Hepatocyte (in vitro differentiated cells): Measurements from ENCODE around the gene BAZ2B. TPM values are rescaled to one million over a fixed set of nuclear protein-coding genes. Genes with fewer than 3 reads are reported as not detected.

Source experiments
- DNase-seq: peaks from one replicate; pipeline ENCODE4 v3.0.0-alpha.2; 2016; ENCODE audit warnings: low spot score
- H2AFZ ChIP-seq: fragments of 200-600 bp; sonication (generic); 2 replicates; pipeline ENCODE4 v1.6.0; 2016; ENCODE audit warnings: antibody characterized with exemption, mild to moderate bottlenecking
- H3K27ac ChIP-seq: fragments of 200-600 bp; sonication (generic); 2 replicates; pipeline ENCODE4 v1.5.1; 2016; ENCODE audit warnings: mild to moderate bottlenecking
- H3K27me3 ChIP-seq: fragments of 200-600 bp; sonication (generic); 2 replicates; pipeline ENCODE4 v1.6.1; 2016
- H3K36me3 ChIP-seq: fragments of 200-600 bp; sonication (generic); replicated peaks from 2 replicates; pipeline ENCODE4 v1.5.1; 2016; ENCODE audit warnings: low read depth; ENCODE audit not compliant: insufficient read depth
- H3K4me1 ChIP-seq: fragments of 200-600 bp; sonication (generic); 2 replicates; pipeline ENCODE4 v1.5.1; 2016; ENCODE audit warnings: mild to moderate bottlenecking, moderate library complexity; ENCODE audit not compliant: insufficient read depth
- H3K4me2 ChIP-seq: fragments of 200-600 bp; sonication (generic); 2 replicates; pipeline ENCODE4 v1.6.0; 2016
- H3K4me3 ChIP-seq: fragments of 200-600 bp; sonication (generic); 2 replicates; pipeline ENCODE4 v1.5.1; 2016; ENCODE audit warnings: mild to moderate bottlenecking
- H3K79me2 ChIP-seq: fragments of 200-600 bp; sonication (generic); 2 replicates; pipeline ENCODE4 v1.6.0; 2017; ENCODE audit warnings: mild to moderate bottlenecking
- H3K9me2 ChIP-seq: fragments of 200-600 bp; sonication (generic); replicated peaks from 2 replicates; pipeline ENCODE4 v1.6.0; 2017; ENCODE audit warnings: mild to moderate bottlenecking; ENCODE audit not compliant: insufficient read depth
- H3K9me3 ChIP-seq: fragments of 200-600 bp; sonication (generic); 2 replicates; pipeline ENCODE4 v1.5.1; 2016; ENCODE audit warnings: low read depth, mild to moderate bottlenecking
- H4K20me1 ChIP-seq: fragments of 200-600 bp; sonication (generic); 2 replicates; pipeline ENCODE4 v1.6.0; 2016; ENCODE audit warnings: mild to moderate bottlenecking; ENCODE audit not compliant: insufficient read depth, poor library complexity, severe bottlenecking
- EZH2 ChIP-seq: fragments of 200-600 bp; sonication (generic); IDR thresholded peaks from 2 replicates; pipeline ENCODE4 v1.6.1; 2016; ENCODE audit warnings: antibody characterized with exemption, mild to moderate bottlenecking, borderline replicate concordance
- EZH2phosphoT487 ChIP-seq: fragments of 200-600 bp; sonication (generic); IDR thresholded peaks from one replicate; pipeline ENCODE4 v1.6.1; 2018; ENCODE audit warnings: antibody characterized with exemption, mild to moderate bottlenecking, low read depth, moderate library complexity; ENCODE audit not compliant: unreplicated experiment, severe bottlenecking
- WGBS: methylation state at CpG from one replicate; pipeline ENCODE4 v1.1.6; 2016; ENCODE audit warnings: low lambda C conversion rate; ENCODE audit errors: missing lambda C conversion rate; 5-methylcytosine and 5-hydroxymethylcytosine counted together
- polyA plus RNA-seq: library from polyadenylated mRNA; unstranded; fragments of >200 nt; fragmentation: Nextera tagmentation; extraction: Ambion mirVana; gene quantifications from 2 replicates; pipeline ENCODE4 v1.2.1, GENCODE V29; 2016
- total RNA-seq: library from RNA; depleted of rRNA; stranded (reverse); fragments of >200 nt; gene quantifications from 2 replicates; pipeline ENCODE4 v1.2.3, GENCODE V29; 2014
- TF ChIP-seq, protein P1 (sequence below): fragments of 200-600 bp; sonication (generic); IDR thresholded peaks from 2 replicates; pipeline ENCODE4 v1.5.1; 2016; ENCODE audit warnings: antibody characterized with exemption, mild to moderate bottlenecking; ENCODE audit not compliant: poor library complexity

Gene BAZ2B
- total and polyA plus RNA-seq, 2 experiments from 2014 or later, result 40.7 to 83.3 TPM

GRCh38 chr2:159604159-159604558 lies 12.2 kb downstream of the BAZ2B start:
- no peak for DNase-seq

DNA sequence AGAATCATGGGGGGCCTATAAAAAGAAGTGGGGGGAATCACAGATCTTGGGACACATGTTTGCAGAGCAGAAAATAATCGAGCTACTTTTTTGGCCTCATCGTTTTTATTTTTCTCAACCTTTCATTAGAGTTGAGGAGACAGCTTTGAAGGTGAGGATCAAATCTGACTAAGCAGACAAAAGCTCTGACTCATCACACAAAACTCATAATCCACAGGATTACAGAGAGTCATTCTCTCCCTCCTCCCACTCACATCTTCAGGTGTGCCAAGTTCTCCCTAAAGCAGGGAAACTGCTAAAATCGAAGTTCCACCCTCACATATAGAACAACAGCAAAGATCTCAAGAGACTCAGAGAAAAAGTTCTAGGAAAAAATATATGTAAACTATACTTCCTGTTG lies 15.6 kb downstream of the BAZ2B start:
- H3K4me3 ChIP-seq, result no peak overlapping the region
- H3K36me3 ChIP-seq, result no peaks in the 10 kb centered on the region
- DNase-seq, result no peak
- WGBS, result 53% methylated on average over 3 of the region's 3 CpGs
- no peak overlapping the region for H2AFZ ChIP-seq
- H3K27me3 ChIP-seq, result no peaks in the 10 kb centered on the region
- H3K79me2 ChIP-seq, result peaks cover 94% of the 10 kb centered on the region
- H3K4me2 ChIP-seq, result no peak overlapping the region
- no peak overlapping the region for H3K27ac ChIP-seq
- H3K4me1 ChIP-seq, result peaks cover 4% of the 10 kb centered on the region
- H3K9me2 ChIP-seq, result no peaks in the 10 kb centered on the region
- peaks cover 15% of the 10 kb centered on the region for H4K20me1 ChIP-seq
- TF ChIP-seq EZH2phosphoT487 (no peak), EZH2 (no peak)
- TF ChIP-seq, protein P1, sequence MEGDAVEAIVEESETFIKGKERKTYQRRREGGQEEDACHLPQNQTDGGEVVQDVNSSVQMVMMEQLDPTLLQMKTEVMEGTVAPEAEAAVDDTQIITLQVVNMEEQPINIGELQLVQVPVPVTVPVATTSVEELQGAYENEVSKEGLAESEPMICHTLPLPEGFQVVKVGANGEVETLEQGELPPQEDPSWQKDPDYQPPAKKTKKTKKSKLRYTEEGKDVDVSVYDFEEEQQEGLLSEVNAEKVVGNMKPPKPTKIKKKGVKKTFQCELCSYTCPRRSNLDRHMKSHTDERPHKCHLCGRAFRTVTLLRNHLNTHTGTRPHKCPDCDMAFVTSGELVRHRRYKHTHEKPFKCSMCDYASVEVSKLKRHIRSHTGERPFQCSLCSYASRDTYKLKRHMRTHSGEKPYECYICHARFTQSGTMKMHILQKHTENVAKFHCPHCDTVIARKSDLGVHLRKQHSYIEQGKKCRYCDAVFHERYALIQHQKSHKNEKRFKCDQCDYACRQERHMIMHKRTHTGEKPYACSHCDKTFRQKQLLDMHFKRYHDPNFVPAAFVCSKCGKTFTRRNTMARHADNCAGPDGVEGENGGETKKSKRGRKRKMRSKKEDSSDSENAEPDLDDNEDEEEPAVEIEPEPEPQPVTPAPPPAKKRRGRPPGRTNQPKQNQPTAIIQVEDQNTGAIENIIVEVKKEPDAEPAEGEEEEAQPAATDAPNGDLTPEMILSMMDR, result no peak
- no peaks in the 10 kb centered on the region for H3K9me3 ChIP-seq

More at GRCh38 chr2:159604159-159604558, 12.2 kb downstream of the BAZ2B start:
- Histone ChIP-seq H3K79me2 (peaks cover 91% of the 10 kb centered on the region), H2AFZ (no peak overlapping the region), H3K4me2 (no peak overlapping the region), H3K4me3 (no peak overlapping the region), H3K27ac (no peak overlapping the region), H3K27me3 (no peaks in the 10 kb centered on the region), H3K4me1 (peaks cover 14% of the 10 kb centered on the region), H3K36me3 (no peaks in the 10 kb centered on the region), H3K9me3 (no peaks in the 10 kb centered on the region), H4K20me1 (peaks cover 19% of the 10 kb centered on the region), H3K9me2 (no peaks in the 10 kb centered on the region)
- TF ChIP-seq EZH2 (no peak), EZH2phosphoT487 (no peak)
- TF ChIP-seq, protein P1, result no peak
- 96% methylated on average over 2 of the region's 2 CpGs for WGBS

DNA sequence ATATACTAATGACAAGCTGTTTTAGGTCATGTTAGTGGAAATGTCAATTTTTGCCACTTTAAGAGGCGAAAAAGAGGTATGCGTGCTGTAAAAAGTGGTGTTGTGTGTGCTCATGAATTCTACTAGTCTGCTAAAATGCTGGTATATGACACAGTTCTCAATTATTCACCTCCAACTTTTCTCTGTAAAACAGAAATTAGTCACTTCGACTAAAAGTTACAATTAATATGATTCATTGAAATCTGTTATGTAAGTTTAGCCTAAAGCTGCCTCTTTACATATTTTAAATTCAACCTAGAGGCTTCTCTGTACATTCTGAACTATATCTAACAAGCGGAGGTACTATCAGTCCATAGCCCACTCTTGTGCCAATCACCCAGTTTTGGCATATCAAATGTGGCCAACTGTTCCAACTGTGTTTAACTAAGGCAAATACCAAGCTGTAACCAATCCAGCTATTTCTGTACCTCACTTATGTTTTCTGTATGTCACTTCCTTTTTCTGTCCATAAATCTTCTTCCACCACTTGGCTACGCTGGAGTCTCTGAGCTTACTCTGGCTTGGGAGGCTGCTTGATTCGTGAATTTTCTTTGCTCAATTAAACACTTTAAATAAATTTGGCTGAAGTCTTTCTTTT lies 20.8 kb downstream of the BAZ2B start:
- 97% methylated on average over 6 of the region's 6 CpGs for WGBS

More for the DNA sequence above, 20.8 kb downstream of the BAZ2B start:
- no peak overlapping the region for H3K4me2 ChIP-seq
- no peaks in the 10 kb centered on the region for H3K9me2 ChIP-seq
- no peaks in the 10 kb centered on the region for H3K36me3 ChIP-seq
- TF ChIP-seq EZH2 (no peak), EZH2phosphoT487 (no peak)
- TF ChIP-seq, protein P1, result no peak
- no peak overlapping the region for H2AFZ ChIP-seq
- H3K27me3 ChIP-seq, result no peaks in the 10 kb centered on the region
- DNase-seq, result no peak
- H3K4me3 ChIP-seq, result no peak overlapping the region
- H3K79me2 ChIP-seq, result peaks cover 91% of the 10 kb centered on the region
- no peaks in the 10 kb centered on the region for H3K4me1 ChIP-seq
- H3K9me3 ChIP-seq, result no peaks in the 10 kb centered on the region
- H3K27ac ChIP-seq, result no peak overlapping the region
- peaks cover 8% of the 10 kb centered on the region for H4K20me1 ChIP-seq
